GM13976 (cell line): ENCODE measurements around the gene CCDC172.
"Not testable (repeated sequence)": the region's sequence is repeated elsewhere in the genome, so short reads cannot be mapped to it uniquely, and the experiment has no call there.

Experiments used
- DNase-seq: peaks from one replicate; pipeline ENCODE4 v3.0.0; 2012; ENCODE audit warnings: low spot score
- CTCF ChIP-seq: IDR thresholded peaks from 2 replicates; pipeline ENCODE4 v1.5.1; 2012; ENCODE audit warnings: borderline replicate concordance, mild to moderate bottlenecking; ENCODE audit not compliant: insufficient read depth; ENCODE audit errors: extremely low read depth, missing control alignments, control extremely low read depth
- in situ Hi-C: fragments of 300-500 bp; cut with MboI; formaldehyde crosslinking; loops from one replicate; pipeline ENCODE4 v1.12.0; 2022; ENCODE audit warnings: low sequenced_read_pairs, mixed read lengths, inconsistent platforms; ENCODE audit not compliant: unreplicated experiment

CCDC172 gene

GRCh38 chr10:116385994-116386809 is 62.0 kb downstream of the CCDC172 start:
- in situ Hi-C loops = no loop called here
- no peak for TF ChIP-seq CTCF
- DNase-seq = no peak

GRCh38 chr10:116393246-116393831 is 69.1 kb downstream of the CCDC172 start:
- in situ Hi-C loops, DNase-seq: not testable (repeated sequence)

GRCh38 chr10:116395223-116395985 is 71.2 kb downstream of the CCDC172 start:
- in situ Hi-C loops = no loop called here
- TF ChIP-seq CTCF = no peak
- DNase-seq = no peak

- no peak for TF ChIP-seq CTCF
- DNase-seq = no peak
- in situ Hi-C loops = no loop called here
Observed at GRCh38 chr10:116398224-116398623, 74.0 kb downstream of the CCDC172 start.

- in situ Hi-C loops = no loop called here
- DNase-seq = no peak
- TF ChIP-seq CTCF = no peak
Observed at GRCh38 chr10:116402858-116403257, 78.6 kb downstream of the CCDC172 start.

- no peak for DNase-seq
- in situ Hi-C loops = no loop called here
- no peak for TF ChIP-seq CTCF
Observed at GRCh38 chr10:116403740-116404250, 79.5 kb downstream of the CCDC172 start.

GRCh38 chr10:116408719-116409118 is 84.5 kb downstream of the CCDC172 start:
- no peak for DNase-seq
- TF ChIP-seq CTCF = no peak
- in situ Hi-C loops = no loop called here
